OCI-LY1 (cell line): ENCODE measurements around the gene MANSC4.

Source experiments
- H2AFZ ChIP-seq: fragments of 200-600 bp; sonication (generic), shearing (Covaris generic); 2 replicates; pipeline ENCODE4 v1.6.0; 2014; ENCODE audit warnings: antibody characterized with exemption, mild to moderate bottlenecking, low read length
- H3F3A ChIP-seq: fragments of 200-600 bp; sonication (generic), shearing (Covaris generic); 2 replicates; pipeline ENCODE4 v1.6.0; 2014; ENCODE audit warnings: mild to moderate bottlenecking, antibody characterized with exemption, low read length, moderate library complexity; ENCODE audit not compliant: insufficient read depth
- H3K27ac ChIP-seq: fragments of 200-600 bp; sonication (generic); 2 replicates; pipeline ENCODE4 v1.5.1; 2014; ENCODE audit warnings: low read length, mixed run types, mild to moderate bottlenecking, low read depth; ENCODE audit not compliant: poor library complexity, severe bottlenecking
- H3K27me3 ChIP-seq: fragments of 200-600 bp; sonication (generic); 2 replicates; pipeline ENCODE4 v1.6.0; 2014; ENCODE audit warnings: antibody characterized with exemption, mild to moderate bottlenecking, low read length, moderate library complexity; ENCODE audit not compliant: insufficient read depth
- H3K36me3 ChIP-seq: fragments of 200-600 bp; sonication (generic); 2 replicates; pipeline ENCODE4 v1.6.1; 2014; ENCODE audit warnings: mild to moderate bottlenecking, antibody characterized with exemption, low read length, moderate library complexity, mixed read lengths; ENCODE audit not compliant: insufficient read depth
- H3K4me1 ChIP-seq: fragments of 200-600 bp; sonication (generic); 2 replicates; pipeline ENCODE4 v1.5.1; 2014; ENCODE audit warnings: mild to moderate bottlenecking, low read length, moderate library complexity; ENCODE audit not compliant: insufficient read depth, severe bottlenecking
- H3K4me2 ChIP-seq: fragments of 200-600 bp; sonication (generic), shearing (Covaris generic); 2 replicates; pipeline ENCODE4 v1.6.1; 2014; ENCODE audit warnings: low read length
- H3K4me3 ChIP-seq: fragments of 200-600 bp; sonication (generic); 2 replicates; pipeline ENCODE4 v1.5.1; 2014; ENCODE audit warnings: low read length, low read depth, mild to moderate bottlenecking, mixed read lengths; ENCODE audit not compliant: poor library complexity, severe bottlenecking
- H3K79me2 ChIP-seq: fragments of 200-600 bp; shearing (Covaris generic); 2 replicates; pipeline ENCODE4 v1.6.1; 2016; ENCODE audit warnings: mixed run types, low read length, mixed read lengths; ENCODE audit not compliant: insufficient read depth
- H3K9ac ChIP-seq: fragments of 200-600 bp; sonication (generic), shearing (Covaris generic); 2 replicates; pipeline ENCODE4 v1.6.1; 2014; ENCODE audit warnings: mild to moderate bottlenecking, low read length, mixed read lengths
- H3K9me2 ChIP-seq: fragments of 200-600 bp; sonication (generic), shearing (Covaris generic); 2 replicates; pipeline ENCODE4 v1.6.1; 2014; ENCODE audit warnings: low read depth, mild to moderate bottlenecking, low read length, mixed read lengths
- H3K9me3 ChIP-seq: fragments of 200-600 bp; shearing (Covaris generic); 2 replicates; pipeline ENCODE4 v1.6.1; 2014; ENCODE audit warnings: low read length, mixed read lengths
- H4K20me1 ChIP-seq: fragments of 200-600 bp; sonication (generic), shearing (Covaris generic); 2 replicates; pipeline ENCODE4 v1.6.0; 2016; ENCODE audit warnings: mild to moderate bottlenecking, low read length; ENCODE audit not compliant: insufficient read depth
- EZH2 ChIP-seq: fragments of 200-600 bp; sonication (generic), shearing (Covaris generic); IDR thresholded peaks from 2 replicates; pipeline ENCODE4 v1.8.0; 2017; ENCODE audit warnings: borderline replicate concordance, mixed run types, mild to moderate bottlenecking, antibody characterized with exemption, low read length, moderate library complexity, mixed read lengths
- TF ChIP-seq, protein P1 (sequence below): fragments of 200-600 bp; sonication (generic), shearing (Covaris generic); IDR thresholded peaks from 2 replicates; pipeline ENCODE4 v1.5.1; 2017; ENCODE audit warnings: mild to moderate bottlenecking, antibody characterized with exemption, low read length, moderate library complexity, mixed read lengths

MANSC4 gene

DNA sequence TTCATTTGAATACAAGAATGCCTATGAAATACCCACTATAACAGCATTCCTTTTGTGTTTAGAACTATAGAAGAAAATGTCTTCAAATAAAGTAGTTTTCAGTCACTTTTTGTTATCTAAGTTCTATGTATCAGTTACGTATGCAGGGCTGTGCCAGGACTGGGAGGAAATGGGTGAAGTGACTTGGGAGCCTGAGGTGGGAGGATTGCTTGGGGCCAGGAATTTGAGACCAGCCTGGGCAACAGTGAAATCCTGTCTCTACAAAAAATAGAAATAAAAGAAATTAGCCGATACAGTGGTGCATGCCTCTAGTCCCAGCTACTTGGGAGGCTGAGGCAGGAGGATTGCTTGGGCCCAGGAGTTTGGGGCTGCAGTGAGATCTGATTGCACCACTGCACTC lies 22.9 kb upstream of the MANSC4 start:
- Histone ChIP-seq H3K27ac (no peak overlapping the region), H3K27me3 (no peaks in the 10 kb centered on the region), H3K4me2 (no peak overlapping the region), H3F3A (no peaks in the 10 kb centered on the region), H3K4me1 (peaks cover 6% of the 10 kb centered on the region), H3K36me3 (peaks cover 17% of the 10 kb centered on the region), H3K9me2 (no peaks in the 10 kb centered on the region), H3K9me3 (no peaks in the 10 kb centered on the region), H2AFZ (no peak overlapping the region), H3K79me2 (no peaks in the 10 kb centered on the region), H3K9ac (no peak overlapping the region), H4K20me1 (no peaks in the 10 kb centered on the region), H3K4me3 (no peak overlapping the region)
- no peak for TF ChIP-seq EZH2
- TF ChIP-seq, protein P1, sequence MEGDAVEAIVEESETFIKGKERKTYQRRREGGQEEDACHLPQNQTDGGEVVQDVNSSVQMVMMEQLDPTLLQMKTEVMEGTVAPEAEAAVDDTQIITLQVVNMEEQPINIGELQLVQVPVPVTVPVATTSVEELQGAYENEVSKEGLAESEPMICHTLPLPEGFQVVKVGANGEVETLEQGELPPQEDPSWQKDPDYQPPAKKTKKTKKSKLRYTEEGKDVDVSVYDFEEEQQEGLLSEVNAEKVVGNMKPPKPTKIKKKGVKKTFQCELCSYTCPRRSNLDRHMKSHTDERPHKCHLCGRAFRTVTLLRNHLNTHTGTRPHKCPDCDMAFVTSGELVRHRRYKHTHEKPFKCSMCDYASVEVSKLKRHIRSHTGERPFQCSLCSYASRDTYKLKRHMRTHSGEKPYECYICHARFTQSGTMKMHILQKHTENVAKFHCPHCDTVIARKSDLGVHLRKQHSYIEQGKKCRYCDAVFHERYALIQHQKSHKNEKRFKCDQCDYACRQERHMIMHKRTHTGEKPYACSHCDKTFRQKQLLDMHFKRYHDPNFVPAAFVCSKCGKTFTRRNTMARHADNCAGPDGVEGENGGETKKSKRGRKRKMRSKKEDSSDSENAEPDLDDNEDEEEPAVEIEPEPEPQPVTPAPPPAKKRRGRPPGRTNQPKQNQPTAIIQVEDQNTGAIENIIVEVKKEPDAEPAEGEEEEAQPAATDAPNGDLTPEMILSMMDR: no peak

DNA sequence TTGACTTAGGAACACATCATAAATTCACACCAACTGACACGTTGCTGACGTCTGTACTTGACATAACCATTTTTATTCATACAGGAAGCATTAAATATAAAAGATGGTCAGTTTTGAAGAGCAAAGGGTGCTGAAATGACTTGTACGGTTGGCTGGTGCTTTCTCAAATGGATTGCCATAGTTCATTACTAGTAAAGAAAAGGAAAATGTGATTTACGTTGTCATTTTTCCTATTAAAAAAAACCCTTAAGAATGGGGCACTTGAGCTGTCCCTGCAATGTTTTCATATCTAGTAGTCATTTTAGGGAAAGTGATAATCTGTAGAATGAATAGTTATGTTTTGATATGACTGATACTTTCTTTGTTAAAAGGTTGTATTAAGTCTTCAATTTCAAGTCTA lies 22.5 kb upstream of the MANSC4 start:
- Histone ChIP-seq H3K9me2 (no peaks in the 10 kb centered on the region), H2AFZ (no peak overlapping the region), H3K36me3 (peaks cover 22% of the 10 kb centered on the region), H3K9ac (no peak overlapping the region), H4K20me1 (no peaks in the 10 kb centered on the region), H3K4me2 (no peak overlapping the region), H3K9me3 (no peaks in the 10 kb centered on the region), H3K27me3 (no peaks in the 10 kb centered on the region), H3F3A (no peaks in the 10 kb centered on the region), H3K79me2 (no peaks in the 10 kb centered on the region), H3K27ac (no peak overlapping the region), H3K4me3 (no peak overlapping the region), H3K4me1 (peaks cover 6% of the 10 kb centered on the region)
- TF ChIP-seq, protein P1: no peak
- TF ChIP-seq EZH2: no peak

DNA sequence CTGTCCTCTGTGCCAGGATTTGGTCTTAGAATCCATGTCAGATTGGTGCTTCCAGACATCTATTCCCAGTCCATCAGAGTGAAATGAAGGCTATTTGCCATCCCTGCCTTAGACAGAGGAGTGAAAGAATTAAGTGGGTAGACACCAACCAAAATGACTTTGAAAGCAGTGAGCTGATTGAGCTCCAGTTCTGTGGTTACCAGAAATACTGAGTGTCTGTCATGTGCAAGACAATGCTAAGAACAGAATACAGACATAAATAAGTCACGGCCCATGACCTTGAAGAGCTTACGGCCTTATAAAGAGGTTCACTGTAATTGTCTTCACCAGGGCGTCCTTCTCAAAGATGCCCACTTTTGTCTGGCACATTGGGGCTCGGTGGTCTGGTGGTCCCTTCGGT lies 21.6 kb upstream of the MANSC4 start:
- TF ChIP-seq, protein P1: no peak
- no peak for TF ChIP-seq EZH2
- peaks cover under 1% of the 10 kb centered on the region for H3K4me1 ChIP-seq
- H4K20me1 ChIP-seq: no peaks in the 10 kb centered on the region
- no peaks in the 10 kb centered on the region for H3K9me3 ChIP-seq
- no peaks in the 10 kb centered on the region for H3F3A ChIP-seq
- H3K9ac ChIP-seq: no peak overlapping the region
- no peak overlapping the region for H3K27ac ChIP-seq
- no peak overlapping the region for H2AFZ ChIP-seq
- H3K4me2 ChIP-seq: no peak overlapping the region
- H3K79me2 ChIP-seq: no peaks in the 10 kb centered on the region
- no peak overlapping the region for H3K4me3 ChIP-seq
- no peaks in the 10 kb centered on the region for H3K27me3 ChIP-seq
- H3K9me2 ChIP-seq: no peaks in the 10 kb centered on the region
- H3K36me3 ChIP-seq: peaks cover 30% of the 10 kb centered on the region
